Measurements from ENCODE around the gene CAPN2.

The CAPN2 gene

GRCh38 chr1:223745731-223746130 is 33.4 kb downstream of the CAPN2 start:
- Histone ChIP-seq H3K27me3 (ENCODE audit: control insufficient read depth in 3 of 3, insufficient read depth in 3 of 3, low read depth in 1 of 3, low read length in 3 of 3) (peaks cover 0 to 3% (median 0%) of the 10 kb centered on the region in 3 experiments), H2BK12ac (ENCODE audit: low read length) (no peak overlapping the region), H3K14ac (ENCODE audit: low read length) (no peak overlapping the region), H3K4ac (ENCODE audit: low read length) (no peak overlapping the region), H3K4me3 (ENCODE audit: low read length in 2 of 2) (no peak overlapping the region), H2AK5ac (ENCODE audit: low read depth, low read length) (no peak overlapping the region), H3K4me1 (ENCODE audit: control insufficient read depth in 2 of 2, insufficient read depth in 1 of 2, low read depth in 1 of 2, low read length in 2 of 2) (peaks cover 0 to 9% of the 10 kb centered on the region in 2 donors), H2AFZ (ENCODE audit: low read length) (no peak overlapping the region), H3K36me3 (replicated peaks in 1 of 2; ENCODE audit: control insufficient read depth in 2 of 2, insufficient read depth in 2 of 2, low read length in 2 of 2) (peaks cover 29 to 76% of the 10 kb centered on the region in 2 donors), H4K91ac (ENCODE audit: low read depth, low read length, poor library complexity) (no peak overlapping the region), H2BK5ac (ENCODE audit: low read length) (no peak overlapping the region), H3K4me2 (ENCODE audit: insufficient read depth, low read length, poor library complexity, severe bottlenecking) (no peak overlapping the region), H3K9ac (ENCODE audit: low read depth, low read length, poor library complexity) (no peak overlapping the region), H2BK120ac (ENCODE audit: low read depth, low read length) (no peak overlapping the region), H3K27ac (replicated peaks; ENCODE audit: low read length) (no peak overlapping the region), H4K8ac (ENCODE audit: low read depth, low read length) (no peak overlapping the region), H3K23ac (ENCODE audit: low read depth, low read length, poor library complexity) (no peak overlapping the region), H3K9me3 (replicated peaks in 1 of 2; ENCODE audit: control insufficient read depth in 2 of 2, insufficient read depth in 1 of 2, low read depth in 1 of 2, low read length in 2 of 2) (no peaks in the 10 kb centered on the region), H3K79me1 (ENCODE audit: low read depth, low read length) (no peaks in the 10 kb centered on the region), H3K18ac (ENCODE audit: low read length) (no peak overlapping the region), H2BK15ac (ENCODE audit: low read length) (no peak overlapping the region)
- WGBS, 2 donors (ENCODE audit: extremely low coverage in 2 of 2, insufficient read length in 2 of 2, insufficient replicate concordance in 1 of 2), result no CpG with 5 or more reads among the region's 4 CpGs
- no peak for DNase-seq (ENCODE audit: low spot score)

GRCh38 chr1:223747838-223748335 is 35.5 kb downstream of the CAPN2 start:
- Histone ChIP-seq H4K8ac (ENCODE audit: low read depth, low read length) (no peak overlapping the region), H2AFZ (ENCODE audit: low read length) (no peak overlapping the region), H3K27ac (replicated peaks; ENCODE audit: low read length) (no peak overlapping the region), H2BK120ac (ENCODE audit: low read depth, low read length) (no peak overlapping the region), H2BK5ac (ENCODE audit: low read length) (no peak overlapping the region), H3K79me1 (ENCODE audit: low read depth, low read length) (no peaks in the 10 kb centered on the region), H2BK12ac (ENCODE audit: low read length) (no peak overlapping the region), H3K4me2 (ENCODE audit: insufficient read depth, low read length, poor library complexity, severe bottlenecking) (no peak overlapping the region), H3K23ac (ENCODE audit: low read depth, low read length, poor library complexity) (no peak overlapping the region), H2AK5ac (ENCODE audit: low read depth, low read length) (no peak overlapping the region), H3K4me3 (ENCODE audit: low read length in 2 of 2) (no peak overlapping the region), H3K4ac (ENCODE audit: low read length) (no peak overlapping the region), H3K36me3 (replicated peaks in 1 of 2; ENCODE audit: control insufficient read depth in 2 of 2, insufficient read depth in 2 of 2, low read length in 2 of 2) (peaks cover 39 to 94% of the 10 kb centered on the region in 2 donors), H3K9ac (ENCODE audit: low read depth, low read length, poor library complexity) (no peak overlapping the region), H3K9me3 (replicated peaks in 1 of 2; ENCODE audit: control insufficient read depth in 2 of 2, insufficient read depth in 1 of 2, low read depth in 1 of 2, low read length in 2 of 2) (no peaks in the 10 kb centered on the region), H3K27me3 (ENCODE audit: control insufficient read depth in 3 of 3, insufficient read depth in 3 of 3, low read depth in 1 of 3, low read length in 3 of 3) (peaks cover 0 to 3% (median 0%) of the 10 kb centered on the region in 3 experiments), H3K4me1 (ENCODE audit: control insufficient read depth in 2 of 2, insufficient read depth in 1 of 2, low read depth in 1 of 2, low read length in 2 of 2) (peaks cover 0 to 10% of the 10 kb centered on the region in 2 donors), H4K91ac (ENCODE audit: low read depth, low read length, poor library complexity) (no peak overlapping the region), H3K14ac (ENCODE audit: low read length) (no peak overlapping the region), H2BK15ac (ENCODE audit: low read length) (no peak overlapping the region), H3K18ac (ENCODE audit: low read length) (peak overlapping the region; percentile 21)
- DNase-seq (ENCODE audit: low spot score), result no peak
- no CpG with 5 or more reads among the region's 4 CpGs for WGBS, 2 donors (ENCODE audit: extremely low coverage in 2 of 2, insufficient read length in 2 of 2, insufficient replicate concordance in 1 of 2)

GRCh38 chr1:223748405-223748772 is 36.0 kb downstream of the CAPN2 start:
- Histone ChIP-seq H2BK120ac (ENCODE audit: low read depth, low read length) (no peak overlapping the region), H3K14ac (ENCODE audit: low read length) (peak overlapping the region; percentile 85), H3K9ac (ENCODE audit: low read depth, low read length, poor library complexity) (peak overlapping the region; percentile 90), H3K4ac (ENCODE audit: low read length) (no peak overlapping the region), H4K8ac (ENCODE audit: low read depth, low read length) (no peak overlapping the region), H3K79me1 (ENCODE audit: low read depth, low read length) (no peaks in the 10 kb centered on the region), H2BK12ac (ENCODE audit: low read length) (no peak overlapping the region), H2AFZ (ENCODE audit: low read length) (no peak overlapping the region), H2BK5ac (ENCODE audit: low read length) (no peak overlapping the region), H4K91ac (ENCODE audit: low read depth, low read length, poor library complexity) (no peak overlapping the region), H2BK15ac (ENCODE audit: low read length) (peak overlapping the region; percentile 73), H2AK5ac (ENCODE audit: low read depth, low read length) (peak overlapping the region; percentile 54), H3K4me3 (ENCODE audit: low read length in 2 of 2) (peak overlapping the region in 1 of 2 donors; percentile 79), H3K23ac (ENCODE audit: low read depth, low read length, poor library complexity) (peak overlapping the region; percentile 87), H3K9me3 (replicated peaks in 1 of 2; ENCODE audit: control insufficient read depth in 2 of 2, insufficient read depth in 1 of 2, low read depth in 1 of 2, low read length in 2 of 2) (no peaks in the 10 kb centered on the region), H3K18ac (ENCODE audit: low read length) (peak overlapping the region; percentile 99), H3K36me3 (replicated peaks in 1 of 2; ENCODE audit: control insufficient read depth in 2 of 2, insufficient read depth in 2 of 2, low read length in 2 of 2) (peaks cover 38 to 99% of the 10 kb centered on the region in 2 donors), H3K4me1 (ENCODE audit: control insufficient read depth in 2 of 2, insufficient read depth in 1 of 2, low read depth in 1 of 2, low read length in 2 of 2) (peaks cover 0 to 10% of the 10 kb centered on the region in 2 donors), H3K27ac (replicated peaks; ENCODE audit: low read length) (no peak overlapping the region), H3K27me3 (ENCODE audit: control insufficient read depth in 3 of 3, insufficient read depth in 3 of 3, low read depth in 1 of 3, low read length in 3 of 3) (peaks cover 0 to 3% (median 0%) of the 10 kb centered on the region in 3 experiments), H3K4me2 (ENCODE audit: insufficient read depth, low read length, poor library complexity, severe bottlenecking) (peak overlapping the region; percentile 85)
- no peak for DNase-seq (ENCODE audit: low spot score)
- no CpG with 5 or more reads among the region's 18 CpGs for WGBS, 2 donors (ENCODE audit: extremely low coverage in 2 of 2, insufficient read length in 2 of 2, insufficient replicate concordance in 1 of 2)

GRCh38 chr1:223748773-223749733 is 36.7 kb downstream of the CAPN2 start:
- Histone ChIP-seq H3K4ac (ENCODE audit: low read length) (no peak overlapping the region), H4K8ac (ENCODE audit: low read depth, low read length) (peak overlapping the region; percentile 58), H3K27me3 (ENCODE audit: control insufficient read depth in 3 of 3, insufficient read depth in 3 of 3, low read depth in 1 of 3, low read length in 3 of 3) (peaks cover 0 to 3% (median 0%) of the 10 kb centered on the region in 3 experiments), H2AFZ (ENCODE audit: low read length) (no peak overlapping the region), H2BK15ac (ENCODE audit: low read length) (peak overlapping the region; percentile 73), H2BK5ac (ENCODE audit: low read length) (no peak overlapping the region), H3K9ac (ENCODE audit: low read depth, low read length, poor library complexity) (peak overlapping the region; percentile 90), H3K36me3 (replicated peaks in 1 of 2; ENCODE audit: control insufficient read depth in 2 of 2, insufficient read depth in 2 of 2, low read length in 2 of 2) (peaks cover 37 to 99% of the 10 kb centered on the region in 2 donors), H3K14ac (ENCODE audit: low read length) (peak overlapping the region; percentile 85), H3K18ac (ENCODE audit: low read length) (peak overlapping the region; percentile 99), H3K4me2 (ENCODE audit: insufficient read depth, low read length, poor library complexity, severe bottlenecking) (peak overlapping the region; percentile 85), H3K79me1 (ENCODE audit: low read depth, low read length) (no peaks in the 10 kb centered on the region), H3K4me3 (ENCODE audit: low read length in 2 of 2) (peak overlapping the region in 1 of 2 donors; percentile 79), H3K27ac (replicated peaks; ENCODE audit: low read length) (no peak overlapping the region), H4K91ac (ENCODE audit: low read depth, low read length, poor library complexity) (peak overlapping the region; percentile 62), H2BK12ac (ENCODE audit: low read length) (peak overlapping the region; percentile 69), H3K23ac (ENCODE audit: low read depth, low read length, poor library complexity) (peak overlapping the region; percentile 87), H3K9me3 (replicated peaks in 1 of 2; ENCODE audit: control insufficient read depth in 2 of 2, insufficient read depth in 1 of 2, low read depth in 1 of 2, low read length in 2 of 2) (no peaks in the 10 kb centered on the region), H3K4me1 (ENCODE audit: control insufficient read depth in 2 of 2, insufficient read depth in 1 of 2, low read depth in 1 of 2, low read length in 2 of 2) (peaks cover 0 to 10% of the 10 kb centered on the region in 2 donors), H2BK120ac (ENCODE audit: low read depth, low read length) (peak overlapping the region; percentile 33), H2AK5ac (ENCODE audit: low read depth, low read length) (peak overlapping the region; percentile 54)
- peak; percentile 51 for DNase-seq (ENCODE audit: low spot score)
- WGBS, 2 donors (ENCODE audit: extremely low coverage in 2 of 2, insufficient read length in 2 of 2, insufficient replicate concordance in 1 of 2), result no CpG with 5 or more reads among the region's 61 CpGs

Measured in neuronal stem cell (in vitro differentiated cells).